HG03103 (cell line): ENCODE measurements around the gene SAMD14.

Source experiments
- ATAC-seq: cut with Tn5 transposase; IDR thresholded peaks from one replicate; pipeline ENCODE4 v1.9.1; 2021; ENCODE audit warnings: low read depth; ENCODE audit not compliant: unreplicated experiment

Gene SAMD14

DNA sequence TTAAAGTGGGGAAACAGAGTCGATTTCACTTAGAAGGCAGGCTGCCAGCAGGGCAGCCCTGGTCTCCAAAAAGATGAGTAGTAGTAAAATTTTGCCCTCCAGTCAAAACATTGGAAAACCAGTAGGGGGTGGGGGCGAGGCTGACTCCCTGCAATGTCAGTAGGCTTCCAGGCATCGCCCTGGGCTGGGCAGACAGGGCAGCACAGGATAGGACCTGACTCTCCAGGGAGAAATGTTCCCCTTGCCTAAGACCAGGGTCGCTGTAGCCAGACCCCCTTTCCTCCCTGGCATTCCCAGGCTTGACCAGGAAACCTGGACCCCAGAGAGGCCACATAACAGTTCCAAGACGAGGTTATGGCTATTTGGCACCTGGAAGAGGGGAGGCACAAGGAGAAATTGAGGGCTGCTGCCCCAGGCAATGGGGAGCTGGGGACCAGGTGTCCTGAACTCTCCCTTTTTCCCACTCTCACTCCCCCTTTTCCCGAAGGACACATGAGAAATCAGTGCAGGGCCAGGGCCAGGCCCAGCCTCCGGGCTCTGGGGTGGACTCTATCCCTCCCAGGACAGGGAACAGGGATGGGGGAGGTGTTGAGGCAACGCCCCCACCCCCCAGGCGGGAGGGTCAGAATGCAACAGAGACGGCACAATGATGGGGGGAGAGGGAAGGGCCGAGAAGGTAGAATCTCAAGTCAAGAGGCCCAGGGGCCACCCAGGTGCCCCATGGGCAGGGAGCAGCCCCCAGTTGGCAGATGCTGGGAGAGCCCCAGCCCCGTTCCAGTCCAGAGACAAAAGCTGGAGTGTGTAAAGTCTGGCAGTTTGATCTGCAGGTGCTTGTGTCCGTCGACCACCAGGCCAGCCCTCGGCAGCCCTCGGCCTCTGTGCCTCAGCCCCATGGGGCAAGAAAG lies 4.5 kb upstream of the SAMD14 start:
- no peak for ATAC-seq

DNA sequence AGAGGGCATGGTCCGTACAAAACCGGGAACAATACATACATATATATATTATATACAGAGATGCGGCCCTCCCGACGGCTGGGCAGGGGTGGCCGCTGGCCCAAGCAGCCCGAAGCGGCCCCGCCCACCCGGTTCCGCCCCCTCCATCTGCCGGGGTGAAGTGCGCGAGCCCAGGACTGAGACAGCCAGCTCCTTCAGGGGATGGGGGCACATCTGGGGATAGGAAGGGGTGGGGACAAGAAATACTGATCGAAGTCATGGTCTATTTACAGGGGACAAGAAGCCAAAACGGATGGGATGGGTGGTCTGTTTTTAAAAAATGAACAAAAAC lies 3.8 kb upstream of the SAMD14 start:
- ATAC-seq: no peak

DNA sequence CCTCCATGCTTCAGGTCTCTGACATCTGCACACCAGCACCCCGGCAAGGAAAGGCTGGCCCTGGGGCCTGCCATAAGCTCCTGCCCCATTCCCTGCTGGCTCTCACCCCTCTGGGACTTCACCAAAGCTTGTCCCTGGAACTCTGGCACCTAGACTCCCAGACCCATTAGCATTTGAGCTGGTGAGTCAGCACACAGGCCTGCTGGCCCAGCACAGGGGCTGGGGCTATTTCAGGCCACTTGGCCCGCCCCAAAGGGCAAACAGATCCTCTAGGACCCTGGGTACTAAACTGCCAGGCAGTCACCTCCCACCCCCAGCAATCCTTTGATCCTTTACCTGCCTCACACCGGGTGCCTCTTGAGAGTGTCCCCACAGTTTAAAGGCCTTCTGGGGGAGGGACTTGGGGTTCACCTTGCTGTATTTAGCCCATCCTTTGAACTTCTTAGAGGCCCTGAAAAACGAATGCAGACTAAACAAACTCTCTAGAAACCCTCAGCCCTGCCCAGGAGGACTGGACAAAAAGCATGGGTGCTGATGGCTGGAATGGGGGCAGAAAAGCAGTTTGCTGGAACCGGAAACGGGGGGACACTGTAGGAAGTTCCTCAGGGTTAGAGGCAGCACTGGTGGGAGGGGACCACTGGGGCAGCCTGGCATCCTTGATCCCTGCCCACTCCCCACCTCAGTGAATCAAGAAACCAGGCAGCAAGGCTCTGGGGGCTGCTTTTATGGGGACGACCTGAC lies 3.2 kb upstream of the SAMD14 start:
- no peak for ATAC-seq

DNA sequence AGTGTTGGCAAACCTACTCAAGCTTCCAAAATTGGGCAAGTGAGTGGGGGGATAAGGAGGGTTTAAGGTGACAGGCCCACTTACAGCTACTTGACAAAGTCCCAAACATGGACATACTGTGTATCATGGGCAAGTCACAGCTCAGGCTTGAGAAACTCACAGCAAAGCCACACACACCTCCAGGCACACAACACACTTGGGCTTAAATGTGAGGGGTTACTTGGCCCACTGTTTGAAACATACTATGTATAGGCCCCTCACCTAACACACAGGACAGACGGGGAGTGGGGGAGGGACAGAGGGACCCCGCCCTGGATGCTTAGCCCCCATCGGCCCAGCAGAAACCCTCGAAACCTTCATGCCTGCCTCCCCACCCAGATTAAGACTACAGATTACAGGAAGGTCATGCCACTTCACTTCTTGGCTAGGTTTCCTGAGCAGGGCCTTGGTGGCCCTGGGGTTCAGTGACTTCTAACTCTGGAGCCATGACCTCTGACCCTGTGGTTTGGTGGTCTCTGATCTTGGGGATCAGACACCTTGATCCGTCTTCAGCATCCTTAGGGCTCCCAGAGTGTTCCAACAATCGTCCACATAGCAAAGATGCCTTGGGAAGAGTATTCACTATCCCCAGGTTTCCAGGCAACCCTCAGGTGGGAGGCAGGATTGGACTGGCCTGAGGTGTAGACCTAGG lies 2.3 kb upstream of the SAMD14 start:
- no peak for ATAC-seq

DNA sequence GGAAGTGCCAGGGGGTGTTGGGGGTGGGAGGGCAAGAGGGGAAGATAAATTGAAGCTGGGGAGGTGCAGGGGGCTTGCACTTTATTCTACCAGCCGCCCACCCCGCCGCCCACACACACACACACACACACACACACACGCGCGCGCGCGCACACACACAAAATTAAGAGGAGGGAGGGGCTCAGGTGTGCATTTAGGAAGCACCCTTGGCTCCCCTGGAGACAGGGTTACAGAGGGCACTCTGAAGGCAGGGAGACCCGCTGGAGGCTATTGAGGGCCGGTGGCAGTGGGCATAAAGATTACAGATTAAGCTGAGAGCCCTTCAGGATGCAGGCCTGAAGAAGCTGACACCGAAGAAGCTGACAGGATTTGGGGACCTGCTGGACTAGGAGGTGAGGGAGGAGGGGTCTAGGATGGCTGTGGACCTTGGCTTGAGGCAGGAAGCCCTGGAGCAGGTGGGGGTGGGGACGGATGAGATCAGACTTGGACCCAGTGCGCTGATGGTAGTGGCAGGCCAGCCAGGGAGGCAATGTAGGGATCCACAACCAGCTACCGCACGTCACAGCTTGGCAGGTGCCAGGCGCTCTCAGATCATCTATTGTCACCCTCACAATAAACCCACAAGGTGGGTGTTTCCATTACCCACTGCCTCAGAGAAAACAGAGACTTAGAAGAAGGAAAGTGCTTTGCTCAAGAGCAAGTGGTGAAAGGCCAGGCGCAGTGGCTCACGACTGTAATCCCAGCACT lies 772 bp upstream of the SAMD14 start:
- ATAC-seq: no peak

DNA sequence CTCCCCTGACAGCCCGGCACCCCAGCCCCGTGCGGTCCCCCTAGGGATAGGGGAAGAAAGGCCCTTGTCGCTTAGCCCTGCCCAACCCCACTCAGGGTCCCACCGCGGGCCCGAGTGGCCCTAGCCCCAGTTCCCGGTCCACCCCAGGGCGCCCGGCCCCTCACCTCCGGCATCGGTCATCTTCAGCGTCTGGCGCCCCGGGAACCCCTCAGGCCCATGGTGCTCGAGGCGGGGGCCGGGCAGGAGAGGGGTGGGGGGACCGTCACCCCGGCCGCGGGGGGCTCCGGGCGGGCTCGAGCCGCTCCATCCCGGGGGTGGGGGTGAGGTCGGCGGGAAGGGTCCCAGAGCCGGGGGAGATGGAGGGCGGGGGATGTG lies 620 bp downstream of the SAMD14 start:
- no peak for ATAC-seq

DNA sequence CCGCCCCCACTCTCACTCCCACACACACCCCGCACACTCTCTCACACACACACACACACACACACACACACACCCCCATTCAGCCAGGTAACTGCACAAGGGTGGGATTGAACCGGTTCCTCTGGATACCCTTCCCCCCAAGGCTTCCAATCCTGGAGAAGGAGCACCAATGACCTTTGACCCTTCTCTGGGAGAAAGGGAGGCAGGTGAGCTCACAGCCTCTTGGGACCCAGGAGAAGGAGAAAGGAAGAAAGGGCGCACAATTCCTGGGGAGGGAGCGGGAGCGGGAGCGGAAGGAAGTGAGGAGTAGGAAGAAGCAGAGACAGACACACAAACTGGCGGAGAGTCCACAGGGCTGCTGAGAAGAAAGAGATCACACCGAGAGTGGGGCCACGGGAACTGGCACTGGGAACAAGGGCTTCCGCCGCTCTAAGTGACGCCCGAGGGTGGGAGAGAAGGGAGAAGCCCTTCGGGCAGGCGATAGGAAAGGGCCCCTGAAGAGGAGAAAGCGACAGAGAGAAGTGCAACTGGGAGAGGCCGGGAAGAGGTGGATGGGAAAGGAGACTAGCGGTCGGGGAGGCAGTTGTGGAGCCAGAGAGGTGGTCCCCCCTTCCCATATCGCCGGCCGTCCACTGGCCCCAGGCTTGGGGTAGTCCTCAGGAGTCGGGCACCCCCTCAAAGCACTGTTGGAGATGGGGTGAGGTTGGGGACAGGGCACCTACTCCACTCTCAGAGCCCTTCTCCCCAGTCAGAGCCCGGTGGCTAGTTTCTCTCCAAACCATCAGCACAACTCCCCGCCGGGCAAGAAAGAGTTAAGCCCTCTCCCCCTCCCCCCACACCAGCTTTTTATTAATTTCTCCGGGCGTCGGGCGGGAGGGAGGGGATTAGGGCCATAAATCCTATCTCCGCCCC lies 1.3 kb downstream of the SAMD14 start:
- no peak for ATAC-seq

DNA sequence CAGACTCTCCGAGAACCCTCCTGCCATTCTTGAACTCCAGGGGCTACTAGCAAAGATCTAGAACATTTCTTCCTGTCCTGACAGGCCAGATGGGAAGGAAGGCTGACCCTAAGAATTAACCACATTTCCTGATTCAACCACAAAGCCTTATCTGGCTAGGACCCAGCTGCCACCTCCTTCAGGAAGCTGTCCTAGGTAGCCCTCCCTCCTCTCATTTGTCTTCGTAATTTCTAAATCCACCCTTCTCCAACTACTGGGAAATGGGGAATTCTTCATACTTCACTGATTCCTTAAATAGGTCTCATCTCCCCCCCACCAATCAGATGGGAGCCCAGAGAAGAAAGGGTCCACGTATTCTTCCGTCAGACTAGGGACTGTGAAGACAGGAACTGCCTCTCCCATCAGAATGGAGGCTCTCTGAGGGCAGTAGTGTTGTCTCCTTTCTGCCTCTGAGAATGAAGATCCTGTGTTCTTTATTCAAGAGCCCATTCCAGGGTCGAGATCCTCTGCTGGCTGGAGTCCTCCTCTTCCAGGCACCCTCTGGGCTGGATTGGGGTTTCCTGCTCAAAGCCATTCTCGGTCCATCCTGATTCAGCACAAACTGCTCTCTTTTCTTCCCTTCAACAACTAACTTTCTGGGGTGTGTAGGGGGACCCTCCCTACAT lies 2.1 kb downstream of the SAMD14 start:
- no peak for ATAC-seq

DNA sequence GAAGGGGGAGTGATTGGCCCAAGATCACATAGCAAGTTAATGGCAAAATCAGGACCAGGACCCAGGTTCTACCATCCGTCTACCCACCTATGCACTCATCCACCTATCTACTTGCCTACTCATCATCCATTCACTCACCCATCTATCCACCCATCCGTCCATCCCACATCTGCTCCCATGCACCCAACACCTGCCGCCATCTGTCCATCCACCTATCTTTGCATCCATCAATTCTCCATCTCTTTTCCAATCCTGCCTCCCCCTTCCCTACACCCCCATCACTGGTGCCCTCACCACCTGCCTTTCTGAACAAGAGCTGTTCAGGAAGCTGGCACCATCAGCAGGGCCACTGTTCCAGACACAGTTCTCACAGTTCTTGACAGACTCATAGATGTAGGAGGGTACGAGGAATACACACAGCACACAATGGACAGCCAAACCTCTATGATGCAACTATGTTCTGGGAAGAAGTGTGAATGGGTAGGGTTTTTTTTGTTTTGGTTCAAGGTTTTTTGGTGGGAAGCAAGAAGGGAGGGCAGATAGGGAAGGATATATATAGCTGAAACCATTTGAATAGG lies 4.5 kb downstream of the SAMD14 start:
- no peak for ATAC-seq

DNA sequence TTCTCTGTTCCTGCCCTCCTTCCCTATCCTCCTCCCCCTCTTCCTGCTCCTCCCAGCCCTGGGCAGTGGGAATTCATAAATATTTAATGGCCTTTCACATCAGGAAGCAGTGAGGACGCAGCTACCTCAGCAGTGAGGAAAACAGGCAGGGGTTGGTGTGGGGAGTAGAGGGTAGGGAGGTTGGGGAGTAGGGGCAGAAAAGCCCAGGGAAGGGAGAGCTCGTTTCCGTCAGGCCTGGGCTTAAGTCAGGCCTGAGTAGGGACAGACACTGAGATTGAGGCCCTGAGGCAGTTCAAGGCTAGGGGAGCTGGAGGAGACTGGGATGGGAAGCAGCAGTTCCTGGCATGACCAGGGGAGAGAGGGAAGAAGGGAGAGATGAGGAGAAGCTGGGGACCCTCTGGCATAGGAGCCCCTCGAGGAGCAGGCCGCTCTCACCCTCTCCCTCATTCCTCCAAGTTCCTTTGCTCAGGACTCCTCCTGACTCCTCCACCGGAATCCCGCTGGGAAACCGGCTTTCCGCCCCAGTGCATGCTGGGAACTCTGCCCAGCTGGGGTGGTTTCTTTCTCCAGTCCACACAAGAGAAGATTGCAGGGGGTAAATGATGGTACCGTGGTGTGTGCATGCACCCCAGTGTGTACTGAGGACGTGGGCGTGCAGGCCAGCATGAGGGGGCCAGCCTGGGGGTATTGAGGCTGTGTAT lies 6.2 kb downstream of the SAMD14 start:
- ATAC-seq: no peak

DNA sequence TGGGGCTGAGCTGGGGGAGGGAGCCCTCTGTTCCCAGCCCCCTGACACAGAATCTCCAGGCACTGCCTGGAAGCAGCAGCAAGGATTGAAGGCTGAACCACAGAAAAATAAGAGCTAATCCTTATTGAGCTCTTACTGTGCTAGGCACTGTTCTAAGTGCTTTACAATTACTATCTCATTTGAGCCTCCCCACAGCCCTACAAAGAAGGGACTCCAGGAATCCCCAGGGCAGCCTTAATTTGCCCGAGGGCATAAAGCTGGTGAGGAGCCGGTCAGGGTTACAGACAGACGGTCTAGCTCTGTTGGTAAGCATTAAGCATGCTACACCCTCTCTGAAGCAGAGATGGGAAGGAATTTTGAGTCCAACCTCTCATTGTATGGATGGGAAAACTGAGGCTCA lies 7.0 kb downstream of the SAMD14 start:
- no peak for ATAC-seq

DNA sequence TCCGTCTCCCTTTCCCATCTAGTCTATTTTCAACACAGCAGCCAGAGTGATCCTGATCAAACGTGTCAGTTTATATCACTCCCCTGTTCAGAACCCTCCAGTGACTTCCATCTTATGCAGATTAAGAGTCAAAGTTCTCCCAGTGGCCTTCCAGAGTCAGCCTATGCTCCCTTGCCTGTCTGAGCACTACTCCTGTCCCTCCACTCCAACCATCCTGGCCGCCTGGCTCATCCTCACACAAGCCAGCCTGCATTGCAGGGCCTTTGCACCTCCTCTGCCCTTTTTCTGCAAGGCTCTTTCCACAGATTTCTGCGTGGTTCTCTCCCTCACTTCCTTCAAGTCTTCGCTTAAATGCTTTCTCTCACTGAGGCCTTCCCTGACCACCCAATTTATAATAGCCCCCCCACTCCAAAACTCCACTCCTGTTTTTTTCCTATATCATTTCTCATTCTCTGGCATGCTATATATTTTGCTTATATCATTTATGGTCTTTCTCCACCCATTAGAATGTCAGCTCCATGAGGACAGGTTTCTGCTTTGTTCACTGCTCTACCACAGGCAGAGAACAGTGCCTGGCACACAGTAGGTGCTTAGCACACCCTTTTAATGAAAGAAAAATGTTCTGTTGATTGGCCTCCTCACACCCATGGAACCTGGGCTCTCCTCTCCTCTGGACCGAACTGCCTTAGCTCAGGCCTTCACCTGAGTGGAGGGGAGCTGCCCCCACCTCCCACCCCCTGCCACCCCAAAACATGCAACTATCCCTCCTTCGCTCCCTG lies 9.3 kb downstream of the SAMD14 start:
- ATAC-seq: no peak

DNA sequence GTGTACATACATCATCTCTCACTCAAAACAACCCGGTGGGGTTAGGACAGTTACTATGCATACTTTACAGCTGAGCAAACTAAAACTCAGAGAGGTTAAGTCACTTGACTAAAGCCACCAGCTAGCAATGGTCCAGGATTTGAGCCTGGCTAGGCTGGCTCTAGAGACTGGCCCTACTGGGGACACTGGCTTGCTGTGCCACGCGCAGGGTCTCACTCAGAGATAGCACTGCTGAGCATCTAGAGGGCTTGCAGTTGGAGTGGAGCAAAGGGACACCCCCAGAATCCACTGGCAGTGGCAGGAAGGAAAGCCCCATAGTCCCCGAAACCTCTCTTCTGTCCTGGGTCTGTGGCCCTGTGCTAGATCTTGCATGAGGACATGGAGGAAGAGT lies 11.1 kb downstream of the SAMD14 start:
- no peak for ATAC-seq

DNA sequence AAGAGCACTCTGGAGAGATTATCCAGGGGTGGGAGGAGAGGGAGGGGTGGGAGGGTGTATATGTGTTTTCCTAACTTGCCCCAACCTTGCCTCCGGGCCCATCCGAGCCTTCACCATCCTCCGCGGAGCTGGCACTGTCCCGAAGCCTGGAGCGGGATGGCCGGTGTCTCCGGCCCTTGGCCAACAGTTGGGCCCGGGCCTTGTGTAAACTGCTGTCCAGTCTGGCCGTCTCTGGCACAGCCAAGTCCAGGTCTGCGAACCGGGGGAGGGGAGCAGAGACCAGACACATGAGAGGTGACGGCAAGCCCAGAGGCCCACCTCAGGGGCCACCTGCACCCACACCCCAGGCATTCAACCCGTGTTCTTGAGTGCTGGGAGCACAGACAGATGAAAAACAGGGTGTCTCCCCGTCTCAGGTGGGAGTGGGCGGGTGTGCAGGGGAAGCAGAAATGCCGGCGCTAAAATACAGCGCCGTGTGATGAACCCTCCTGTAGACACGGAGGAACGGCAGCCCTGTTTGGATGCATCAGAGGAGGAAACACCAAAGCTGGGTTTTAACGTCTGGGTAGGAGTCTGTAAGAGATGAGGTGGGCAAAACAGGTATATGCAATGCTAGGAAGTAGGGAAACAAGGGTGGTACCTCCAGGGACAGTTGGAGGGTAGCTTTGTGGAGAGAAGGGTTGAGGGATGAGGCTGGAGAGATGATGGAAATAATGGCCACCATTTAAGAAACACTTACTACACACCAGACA lies 11.7 kb downstream of the SAMD14 start:
- no peak for ATAC-seq

DNA sequence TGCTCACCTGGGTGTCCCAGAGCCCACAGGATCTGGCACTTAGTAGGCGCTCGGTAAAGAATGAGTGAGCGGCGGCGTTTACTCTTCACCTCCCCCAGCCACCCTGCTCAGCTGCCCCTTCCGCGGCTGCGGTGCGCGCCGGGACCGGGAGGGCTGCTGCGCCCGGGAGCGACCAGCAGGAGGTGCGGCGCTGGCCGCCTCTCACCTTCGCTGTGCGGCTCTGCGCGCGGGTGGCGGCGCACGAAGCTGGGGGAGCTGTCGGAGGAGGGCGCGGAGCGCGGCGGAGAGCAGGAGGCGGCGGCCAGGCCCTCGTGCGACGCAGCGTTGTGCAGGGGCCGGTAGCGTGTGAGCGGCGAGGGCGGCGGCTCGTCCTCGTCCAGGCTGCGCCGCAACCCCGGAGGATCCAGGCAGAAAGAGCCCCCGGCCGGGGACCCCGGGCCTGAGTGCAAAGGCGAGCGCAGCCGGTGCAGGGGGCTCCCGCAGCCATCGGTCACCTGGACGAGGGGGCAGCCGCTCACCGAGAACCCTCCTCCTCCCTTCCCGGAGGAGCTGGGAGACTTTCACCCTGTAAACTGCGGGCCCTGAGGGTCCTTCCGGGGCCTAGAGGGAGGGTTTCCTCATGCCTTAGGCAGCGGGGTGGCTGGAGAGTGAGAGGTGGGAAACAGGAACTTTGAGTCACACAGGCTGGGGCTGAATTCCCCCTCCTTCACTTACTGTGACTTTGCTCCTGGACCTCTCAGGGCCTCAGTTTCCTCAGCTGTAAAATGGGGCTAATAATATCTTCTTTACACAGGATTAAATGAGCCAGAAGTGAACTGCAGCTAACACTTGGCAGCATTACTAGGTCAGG lies 12.5 kb downstream of the SAMD14 start:
- no peak for ATAC-seq

DNA sequence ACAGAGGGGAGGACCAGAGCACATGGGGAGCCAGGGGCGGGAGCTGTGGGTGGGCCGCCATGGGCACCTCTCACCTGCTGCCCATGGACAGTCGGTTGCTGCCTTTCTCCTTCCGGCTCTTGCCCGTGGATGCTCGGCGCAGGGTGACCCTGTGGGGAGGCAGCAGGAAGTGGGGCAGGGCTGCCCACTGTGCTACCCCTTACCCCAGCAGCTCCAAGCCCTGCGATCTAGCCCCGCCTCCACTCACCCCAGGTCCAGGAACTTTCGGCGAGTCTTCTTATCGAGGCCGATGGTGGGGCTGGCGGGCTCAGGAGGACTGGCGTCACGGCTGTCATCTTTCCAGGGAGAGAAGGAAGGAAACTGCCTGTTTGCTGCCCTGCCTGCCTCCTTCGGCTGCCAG lies 14.2 kb downstream of the SAMD14 start:
- no peak for ATAC-seq
